Measurements from ENCODE around the gene GSTM1.

DNA sequence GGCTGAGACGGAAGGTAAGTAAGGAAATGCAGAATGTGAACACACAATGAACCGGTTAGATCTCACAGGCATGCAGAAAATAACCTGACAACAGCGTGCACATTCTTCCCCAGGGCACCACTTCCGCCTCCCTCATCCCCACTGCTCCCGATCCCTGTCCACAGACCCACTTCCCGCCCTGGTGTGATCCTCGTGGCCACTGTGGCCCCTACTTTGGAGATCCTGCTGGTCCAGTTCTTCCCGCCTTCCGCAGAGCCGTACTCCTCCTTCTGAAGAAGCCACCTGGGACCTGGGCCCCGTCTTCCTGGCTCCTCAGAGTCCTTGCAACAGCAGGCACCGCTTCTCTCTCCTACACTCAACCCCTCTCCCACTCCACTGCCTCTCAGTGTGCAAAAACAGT lies 33.1 kb upstream of the GSTM1 start:
- TF ChIP-seq GATA2 (IDR thresholded peaks at IDR 0.05; ENCODE audit: low read depth, low read length) (no peak), GATA3 (IDR thresholded peaks at IDR 0.05; ENCODE audit: low read depth, low read length) (no peak)

Data from SH-SY5Y (cell line).